ENCODE measurements around the gene CCDC148.

Gene CCDC148

GRCh38 chr2:158143703-158144360, 312.7 kb downstream of the CCDC148 start:
- CTCF ChIA-PET, result no interaction called here
- H3K4me3 ChIP-seq (ENCODE audit: low read depth, low read length), result no peak overlapping the region
- POLR2A ChIA-PET, result no interaction called here
- TF ChIP-seq CTCF (IDR thresholded peaks at IDR 0.05; ENCODE audit: insufficient read depth, low read length, missing control alignments), result no peak
- DNase-seq (ENCODE audit: low read depth, low spot score), result no peak

GRCh38 chr2:158142568-158143332, 313.8 kb downstream of the CCDC148 start:
- no peak overlapping the region for H3K4me3 ChIP-seq (ENCODE audit: low read depth, low read length)
- ChIA-PET POLR2A (no interaction called here), CTCF (no interaction called here)
- TF ChIP-seq CTCF (IDR thresholded peaks at IDR 0.05; ENCODE audit: insufficient read depth, low read length, missing control alignments), result no peak
- DNase-seq (ENCODE audit: low read depth, low spot score), result no peak

GRCh38 chr2:158142165-158142564, 314.4 kb downstream of the CCDC148 start:
- CTCF ChIA-PET, result no interaction called here

GRCh38 chr2:158140201-158140600, 316.4 kb downstream of the CCDC148 start:
- H3K4me3 ChIP-seq (ENCODE audit: low read depth, low read length), result no peak overlapping the region
- no peak for TF ChIP-seq CTCF (IDR thresholded peaks at IDR 0.05; ENCODE audit: insufficient read depth, low read length, missing control alignments)
- DNase-seq (ENCODE audit: low read depth, low spot score), result no peak
- ChIA-PET POLR2A (no interaction called here), CTCF (no interaction called here)

More at GRCh38 chr2:158142165-158142564, 314.4 kb downstream of the CCDC148 start:
- DNase-seq (ENCODE audit: low read depth, low spot score), result no peak
- no peak for TF ChIP-seq CTCF (IDR thresholded peaks at IDR 0.05; ENCODE audit: insufficient read depth, low read length, missing control alignments)
- POLR2A ChIA-PET, result no interaction called here
- H3K4me3 ChIP-seq (ENCODE audit: low read depth, low read length), result no peak overlapping the region

GRCh38 chr2:158138255-158138654, 318.3 kb downstream of the CCDC148 start:
- no peak for DNase-seq (ENCODE audit: low read depth, low spot score)
- CTCF ChIA-PET, result no interaction called here

More at GRCh38 chr2:158138255-158138654, 318.3 kb downstream of the CCDC148 start:
- POLR2A ChIA-PET, result no interaction called here
- H3K4me3 ChIP-seq (ENCODE audit: low read depth, low read length), result no peak overlapping the region
- no peak for TF ChIP-seq CTCF (IDR thresholded peaks at IDR 0.05; ENCODE audit: insufficient read depth, low read length, missing control alignments)
